Measurements from ENCODE around the gene PRUNE2. TPM values are rescaled to one million over a fixed set of nuclear protein-coding genes. Genes with fewer than 3 reads are reported as not detected.

PRUNE2 gene
- polyA plus RNA-seq, 1 of the 3 experiments (the other 2 are of a cell fraction): 13.0 TPM

- CTCF ChIA-PET: no interaction called here
- Histone ChIP-seq H3K9ac (no peak overlapping the region), H3K27me3 (ENCODE audit: insufficient read depth) (peaks cover 60% of the 10 kb centered on the region; the same call in 1 of the 2 replicates), H3K4me2 (no peak overlapping the region), H3K27ac (ENCODE audit: low read depth in 2 of 2, low read length in 1 of 2) (no peak overlapping the region), H3K4me3 (ENCODE audit: low read depth in 2 of 2, low read length in 1 of 2) (no peak overlapping the region), H3K9me3 (no peaks in the 10 kb centered on the region), H4K20me1 (ENCODE audit: insufficient read depth) (no peaks in the 10 kb centered on the region), H2AFZ (ENCODE audit: low read depth) (no peak overlapping the region), H3K36me3 (replicated peaks in 1 of 2; ENCODE audit: control insufficient read depth in 1 of 2, insufficient read depth in 2 of 2, low read length in 1 of 2) (no peaks in the 10 kb centered on the region), H3K4me1 (ENCODE audit: control insufficient read depth in 1 of 2, insufficient read depth in 2 of 2, low read depth in 1 of 2, low read length in 1 of 2) (no peaks in the 10 kb centered on the region), H3F3A (replicated peaks; ENCODE audit: insufficient read depth) (no peaks in the 10 kb centered on the region), H3K79me2 (ENCODE audit: insufficient read depth) (no peaks in the 10 kb centered on the region), H3K9me2 (no peaks in the 10 kb centered on the region)
- no peak for TF ChIP-seq SMC3 (IDR thresholded peaks at IDR 0.05; ENCODE audit: low read depth, low read length)
- no peak for TF ChIP-seq RFX5 (IDR thresholded peaks at IDR 0.05; ENCODE audit: low read length)
- TF ChIP-seq GABPA (IDR thresholded peaks at IDR 0.05; ENCODE audit: low read depth): no peak
- no peak for TF ChIP-seq ELF1 (IDR thresholded peaks at IDR 0.05)
- WGBS (ENCODE audit: low lambda C conversion rate): 14% methylated on average over 6 of the region's 6 CpGs
- POLR2A ChIA-PET: no interaction called here
- no peak for DNase-seq
Observed at GRCh38 chr9:76585487-76586389, 320.2 kb downstream of the PRUNE2 start.

GRCh38 chr9:76583256-76583655 is 322.7 kb downstream of the PRUNE2 start:
- DNase-seq: no peak
- no peaks in the 10 kb centered on the region for H3K79me2 ChIP-seq (ENCODE audit: insufficient read depth)
- H3K4me2 ChIP-seq: no peak overlapping the region
- H3K36me3 ChIP-seq (replicated peaks in 1 of 2; ENCODE audit: control insufficient read depth in 1 of 2, insufficient read depth in 2 of 2, low read length in 1 of 2): no peaks in the 10 kb centered on the region
- no peak overlapping the region for H3K4me3 ChIP-seq (ENCODE audit: low read depth in 2 of 2, low read length in 1 of 2)
- H2AFZ ChIP-seq (ENCODE audit: low read depth): no peak overlapping the region
- no peaks in the 10 kb centered on the region for H3F3A ChIP-seq (replicated peaks; ENCODE audit: insufficient read depth)
- no peak for TF ChIP-seq FOSL2 (IDR thresholded peaks at IDR 0.05; ENCODE audit: borderline replicate concordance, low read depth)
- no peak for TF ChIP-seq PBX3 (IDR thresholded peaks at IDR 0.05)
- no peak for TF ChIP-seq EZH2phosphoT487 (IDR thresholded peaks at IDR 0.05; ENCODE audit: borderline replicate concordance, low read depth)
- no peak for TF ChIP-seq SMC3 (IDR thresholded peaks at IDR 0.05; ENCODE audit: low read depth, low read length)
- no peak for TF ChIP-seq ELF1 (IDR thresholded peaks at IDR 0.05)
- no peak for TF ChIP-seq MAX (IDR thresholded peaks at IDR 0.05; ENCODE audit: low read depth)
- no peak for TF ChIP-seq USF1 (IDR thresholded peaks at IDR 0.05; ENCODE audit: borderline replicate concordance, low read depth)
- TF ChIP-seq GABPA (IDR thresholded peaks at IDR 0.05; ENCODE audit: low read depth): no peak
- no peak for TF ChIP-seq RFX5 (IDR thresholded peaks at IDR 0.05; ENCODE audit: low read length)
- TF ChIP-seq YY1 (IDR thresholded peaks at IDR 0.05; ENCODE audit: low read depth): no peak
- no peak for TF ChIP-seq NRF1 (IDR thresholded peaks at IDR 0.05; ENCODE audit: low read depth, low read length)
- TF ChIP-seq GATA2 (CRISPR knock-in tag; IDR thresholded peaks at IDR 0.05): no peak
- TF ChIP-seq TCF12 (IDR thresholded peaks at IDR 0.05): no peak
- no peak for TF ChIP-seq MXI1 (IDR thresholded peaks at IDR 0.05; ENCODE audit: low read depth, low read length)
- no peak for TF ChIP-seq NFIC (IDR thresholded peaks at IDR 0.05; ENCODE audit: borderline replicate concordance)
- TF ChIP-seq CTCF (IDR thresholded peaks at IDR 0.05): no peak
- no peak for TF ChIP-seq USF2 (IDR thresholded peaks at IDR 0.05; ENCODE audit: borderline replicate concordance, low read depth, low read length)
- TF ChIP-seq CHD2 (IDR thresholded peaks at IDR 0.05; ENCODE audit: low read length, partially characterized antibody): no peak
- TF ChIP-seq RCOR1 (IDR thresholded peaks at IDR 0.05; ENCODE audit: low read length): no peak
- TF ChIP-seq ZBTB33 (IDR thresholded peaks at IDR 0.05; ENCODE audit: borderline replicate concordance, low read depth): no peak
- WGBS (ENCODE audit: low lambda C conversion rate): 1% methylated on average over 6 of the region's 7 CpGs
- peaks cover 69% of the 10 kb centered on the region; the same call in 1 of the 2 replicates for H3K27me3 ChIP-seq (ENCODE audit: insufficient read depth)
- no peaks in the 10 kb centered on the region for H3K9me2 ChIP-seq
- no peaks in the 10 kb centered on the region for H4K20me1 ChIP-seq (ENCODE audit: insufficient read depth)
- ChIA-PET CTCF (interaction anchor here (0.7 kb wide), 1 partner anchor 51 kb away, joined by 3 read pairs; no protein-coding TSS in a partner anchor), POLR2A (no interaction called here)
- H3K27ac ChIP-seq (ENCODE audit: low read depth in 2 of 2, low read length in 1 of 2): no peak overlapping the region
- H3K9me3 ChIP-seq: no peaks in the 10 kb centered on the region
- H3K9ac ChIP-seq: no peak overlapping the region
- no peaks in the 10 kb centered on the region for H3K4me1 ChIP-seq (ENCODE audit: control insufficient read depth in 1 of 2, insufficient read depth in 2 of 2, low read depth in 1 of 2, low read length in 1 of 2)
